ENCODE measurements around the gene ARHGAP24. TPM values are rescaled to one million over a fixed set of nuclear protein-coding genes. Genes with fewer than 3 reads are reported as not detected.

The ARHGAP24 gene
- total and polyA plus RNA-seq, 2 donors (not counting 3 experiments of a cell fraction or from before 2014, with no cell fraction given): 52.1 to 79.4 TPM

- H3K36me3 ChIP-seq (ENCODE audit: control insufficient read depth in 2 of 2, extremely low read depth in 1 of 2, insufficient read depth in 2 of 2, low read length in 2 of 2): peaks cover 0 to 7% of the 10 kb centered on the region in 2 experiments
- H3K4me2 ChIP-seq (ENCODE audit: insufficient read depth, low read length): no peak overlapping the region
- ChIA-PET POLR2A (no interaction called here), CTCF (interaction anchor here (1.4 kb wide), 1 partner anchor 150 kb away, joined by 3 read pairs; no protein-coding TSS in a partner anchor)
- FAIRE-seq (no peak), DNase-seq (ENCODE audit: low read depth, low spot score) (no peak)
- dilution Hi-C loops (cut with MboI; ENCODE audit: extremely low pct_ligation_motif_present, low sequenced_read_pairs): no loop called here
- no peak overlapping the region for H2AFZ ChIP-seq (ENCODE audit: low read depth, low read length)
- no peak overlapping the region for H3K9ac ChIP-seq (replicated peaks; ENCODE audit: extremely low read depth, insufficient read depth, low read length)
- H3K4me3 ChIP-seq (replicated peaks in 1 of 3; ENCODE audit: insufficient read depth in 1 of 3, low read depth in 1 of 3, low read length in 3 of 3): no peak overlapping the region
- H4K20me1 ChIP-seq (replicated peaks; ENCODE audit: control insufficient read depth, extremely low read depth, insufficient read depth, low read length): peaks cover 4% of the 10 kb centered on the region
- no peaks in the 10 kb centered on the region for H3K9me3 ChIP-seq (replicated peaks; ENCODE audit: control insufficient read depth, insufficient read depth, low read length)
- no TSS peak for BruUV-seq (replicated peaks)
- TF ChIP-seq, protein P1, sequence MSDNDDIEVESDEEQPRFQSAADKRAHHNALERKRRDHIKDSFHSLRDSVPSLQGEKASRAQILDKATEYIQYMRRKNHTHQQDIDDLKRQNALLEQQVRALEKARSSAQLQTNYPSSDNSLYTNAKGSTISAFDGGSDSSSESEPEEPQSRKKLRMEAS (IDR thresholded peaks at IDR 0.05; ENCODE audit: insufficient read depth, insufficient read length): no peak
- no peak for TF ChIP-seq JUN (IDR thresholded peaks at IDR 0.05; ENCODE audit: borderline replicate concordance, insufficient read depth, insufficient read length, low read depth)
- no peak for TF ChIP-seq EZH2 (IDR thresholded peaks at IDR 0.05; ENCODE audit: borderline replicate concordance, low read depth, low read length, severe bottlenecking)
- TF ChIP-seq MYC (IDR thresholded peaks at IDR 0.05; ENCODE audit: low read depth, low read length): no peak
- TF ChIP-seq CTCF (IDR thresholded peaks at IDR 0.05; ENCODE audit: extremely low read depth in 1 of 2, insufficient read depth in 1 of 2, low read depth in 1 of 2, low read length in 2 of 2): no peak
- no peak for TF ChIP-seq GATA2 (IDR thresholded peaks at IDR 0.05; ENCODE audit: insufficient read depth, insufficient read length, low read depth, low read length)
- no peak for TF ChIP-seq POLR2A (IDR thresholded peaks at IDR 0.05; ENCODE audit: low read depth, low read length)
- no peak for TF ChIP-seq FOS (IDR thresholded peaks at IDR 0.05; ENCODE audit: borderline replicate concordance, insufficient read depth, low read length)
- TF ChIP-seq POLR2AphosphoS5 (IDR thresholded peaks at IDR 0.05; ENCODE audit: insufficient read depth, low read depth, low read length): no peak
- intact Hi-C loops (cut with micrococcal nuclease): no loop called here
- peaks cover 6% of the 10 kb centered on the region for H3K4me1 ChIP-seq (ENCODE audit: control insufficient read depth, extremely low read depth, insufficient read depth, low read length)
- no peaks in the 10 kb centered on the region for H3K9me1 ChIP-seq (replicated peaks; ENCODE audit: control insufficient read depth, extremely low read depth, insufficient read depth, low read length)
- H3K27me3 ChIP-seq (ENCODE audit: control insufficient read depth in 2 of 2, insufficient read depth in 2 of 2, low read length in 2 of 2): no peaks in the 10 kb centered on the region
- H3K79me2 ChIP-seq (ENCODE audit: control insufficient read depth, insufficient read depth, low read length): peaks cover 89% of the 10 kb centered on the region
- H3K27ac ChIP-seq (ENCODE audit: insufficient read depth, low read depth, low read length): no peak overlapping the region
These were observed 471.9 kb downstream of the ARHGAP24 start for GRCh38 chr4:85946821-85947220.

Data from endothelial cell of umbilical vein (primary cell).